GM23248 (cell line): Measurements from ENCODE around the gene TPI1. TPM values are rescaled to one million over a fixed set of nuclear protein-coding genes. Genes with fewer than 3 reads are reported as not detected.
"Not testable (repeated sequence)": the region's sequence is repeated elsewhere in the genome, so short reads cannot be mapped to it uniquely, and the experiment has no call there.

Experiments used
- DNase-seq: peaks from one replicate; pipeline ENCODE4 v3.0.0-alpha.2; 2015
- H2AFZ ChIP-seq: fragments of 200-600 bp; sonication (generic); 2 replicates; pipeline ENCODE4 v1.6.1; 2016; ENCODE audit warnings: antibody characterized with exemption
- H3F3A ChIP-seq: fragments of 200-600 bp; sonication (generic); 2 replicates; pipeline ENCODE4 v1.6.1; 2016; ENCODE audit warnings: mild to moderate bottlenecking, antibody characterized with exemption, mixed run types; ENCODE audit not compliant: insufficient read depth
- H3K27ac ChIP-seq: fragments of 200-600 bp; sonication (generic); 2 replicates; pipeline ENCODE4 v1.5.1; 2016; ENCODE audit warnings: mild to moderate bottlenecking
- H3K27me3 ChIP-seq: fragments of 200-600 bp; sonication (generic); replicated peaks from 2 replicates; pipeline ENCODE4 v1.6.1; 2016; ENCODE audit warnings: mild to moderate bottlenecking; ENCODE audit not compliant: insufficient read depth
- H3K36me3 ChIP-seq: fragments of 200-600 bp; sonication (generic); 2 replicates; pipeline ENCODE4 v1.6.1; 2016; ENCODE audit warnings: low read depth, mild to moderate bottlenecking
- H3K4me1 ChIP-seq: fragments of 200-600 bp; sonication (generic); 2 replicates; pipeline ENCODE4 v1.6.1; 2016; ENCODE audit warnings: mild to moderate bottlenecking; ENCODE audit not compliant: insufficient read depth
- H3K4me2 ChIP-seq: fragments of 200-600 bp; sonication (generic); one replicate; pipeline ENCODE4 v1.6.1; 2016; ENCODE audit warnings: mild to moderate bottlenecking; ENCODE audit not compliant: unreplicated experiment
- H3K4me3 ChIP-seq: fragments of 200-600 bp; sonication (generic); 2 replicates; pipeline ENCODE4 v1.5.1; 2016; ENCODE audit warnings: mild to moderate bottlenecking
- H3K79me2 ChIP-seq: fragments of 200-600 bp; sonication (generic); 2 replicates; pipeline ENCODE4 v1.6.1; 2016; ENCODE audit warnings: mild to moderate bottlenecking; ENCODE audit not compliant: insufficient read depth
- H3K9ac ChIP-seq: fragments of 200-600 bp; sonication (generic); 2 replicates; pipeline ENCODE4 v1.6.1; 2016; ENCODE audit warnings: mild to moderate bottlenecking
- H3K9me2 ChIP-seq: fragments of 200-600 bp; sonication (generic); 2 replicates; pipeline ENCODE4 v1.6.1; 2016; ENCODE audit warnings: mixed run types, mild to moderate bottlenecking, moderate library complexity; ENCODE audit not compliant: insufficient read depth
- H3K9me3 ChIP-seq: fragments of 200-600 bp; sonication (generic); one replicate; pipeline ENCODE4 v1.6.1; 2017; ENCODE audit warnings: low read depth
- H4K20me1 ChIP-seq: fragments of 200-600 bp; sonication (generic); 2 replicates; pipeline ENCODE4 v1.6.0; 2016; ENCODE audit not compliant: insufficient read depth
- EZH2 ChIP-seq: fragments of 200-600 bp; sonication (generic); IDR thresholded peaks from 2 replicates; pipeline ENCODE4 v1.6.1; 2018; ENCODE audit warnings: antibody characterized with exemption, mild to moderate bottlenecking; ENCODE audit not compliant: insufficient read depth, poor library complexity, severe bottlenecking
- EZH2phosphoT487 ChIP-seq: fragments of 200-600 bp; sonication (generic); IDR thresholded peaks from 2 replicates; pipeline ENCODE4 v1.6.1; 2018; ENCODE audit warnings: antibody characterized with exemption, moderate library complexity, mild to moderate bottlenecking, low read depth; ENCODE audit not compliant: insufficient read depth
- WGBS, 2 experiments: methylation state at CpG; one replicate each; pipeline ENCODE4 v1.1.6; 2015 to 2017; ENCODE audit warnings: low lambda C conversion rate in 2 of 2, low coverage in 1 of 2; ENCODE audit errors: missing lambda C conversion rate in 2 of 2; 5-methylcytosine and 5-hydroxymethylcytosine counted together
- in situ Hi-C: fragments of 300-500 bp; cut with MboI; formaldehyde crosslinking; loops from 2 replicates; pipeline ENCODE4 v1.15.0; 2020
- polyA plus RNA-seq: library from polyadenylated mRNA; unstranded; fragments of >200 nt; fragmentation: Nextera tagmentation; extraction: Ambion mirVana; gene quantifications from 2 replicates; pipeline ENCODE4 v1.2.1, GENCODE V29; 2016
- total RNA-seq: library from RNA; depleted of rRNA; stranded (reverse); fragments of >200 nt; shearing (Covaris generic); gene quantifications from 2 replicates; pipeline ENCODE4 v1.2.3, GENCODE V29; 2014

The TPI1 gene
- total and polyA plus RNA-seq, 2 experiments from 2014 or later = 1,799 to 1,936 TPM

DNA sequence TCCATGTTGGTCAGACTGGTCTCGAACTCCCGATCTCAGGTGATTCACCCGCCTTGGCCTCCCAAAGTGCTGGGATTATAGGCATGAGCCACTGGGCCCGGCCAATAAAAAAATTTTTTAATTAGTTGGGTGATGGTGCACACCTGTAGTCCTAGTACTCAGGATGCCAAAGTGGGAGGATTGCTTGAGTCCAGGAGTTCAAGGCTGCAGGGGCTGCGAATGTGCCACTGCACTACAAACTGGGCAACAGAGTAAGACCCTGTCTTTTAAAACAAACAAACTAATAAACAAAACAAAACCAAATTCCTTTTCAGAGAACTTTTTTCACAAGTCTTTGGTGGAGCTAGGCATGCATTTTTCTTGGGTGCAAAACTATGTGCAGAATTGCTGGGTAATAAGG, 15.9 kb downstream of the TPI1 start:
- no peaks in the 10 kb centered on the region for H3K79me2 ChIP-seq
- 0 out of 2 replicates have a peak, but pooled peaks cover under 1% of the 10 kb centered on the region for H3F3A ChIP-seq
- H3K4me2 ChIP-seq = no peak overlapping the region
- in situ Hi-C loops = no loop called here
- TF ChIP-seq EZH2phosphoT487 (no peak), EZH2 (no peak)
- WGBS, 2 experiments = 90 to 92% methylated on average over 5 of the region's 5 CpGs
- no peaks in the 10 kb centered on the region for H4K20me1 ChIP-seq
- no peak overlapping the region for H2AFZ ChIP-seq
- no peaks in the 10 kb centered on the region for H3K27me3 ChIP-seq
- no peaks in the 10 kb centered on the region for H3K9me2 ChIP-seq
- DNase-seq = no peak
- no peak overlapping the region for H3K4me3 ChIP-seq
- H3K27ac ChIP-seq = no peak overlapping the region
- H3K9me3 ChIP-seq = no peaks in the 10 kb centered on the region
- H3K4me1 ChIP-seq = no peaks in the 10 kb centered on the region
- H3K9ac ChIP-seq = no peak overlapping the region
- no peaks in the 10 kb centered on the region; the same call in 1 of the 2 replicates for H3K36me3 ChIP-seq

DNA sequence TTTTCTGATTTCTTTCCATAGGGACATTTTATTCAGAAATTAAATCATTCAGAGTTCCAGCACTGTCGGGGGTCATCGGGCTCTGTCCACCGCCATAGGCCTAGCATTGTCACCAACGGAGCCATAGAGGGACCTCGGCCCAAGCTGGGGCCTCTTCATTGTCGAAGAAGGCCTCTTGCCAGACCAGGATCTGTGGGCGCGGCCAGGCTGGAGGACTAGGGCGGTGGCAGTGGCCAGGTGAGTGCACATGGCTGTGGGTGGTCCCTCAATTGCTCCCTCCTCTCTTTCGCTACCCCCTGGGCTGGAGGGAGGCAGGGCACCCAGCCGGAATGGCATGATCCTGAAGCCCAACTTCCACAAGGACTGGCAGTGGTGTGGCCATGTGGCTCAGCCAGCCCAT, 16.4 kb downstream of the TPI1 start:
- no peak overlapping the region for H2AFZ ChIP-seq
- H3K4me1 ChIP-seq = no peaks in the 10 kb centered on the region
- H3K4me2 ChIP-seq = no peak overlapping the region
- H3K9me3 ChIP-seq = no peaks in the 10 kb centered on the region
- H3K36me3 ChIP-seq = no peaks in the 10 kb centered on the region; the same call in 1 of the 2 replicates
- 94 to 96% methylated on average over 11 of the region's 11 CpGs for WGBS, 2 experiments
- no peak overlapping the region for H3K27ac ChIP-seq
- no peaks in the 10 kb centered on the region for H4K20me1 ChIP-seq
- H3K79me2 ChIP-seq = no peaks in the 10 kb centered on the region
- H3F3A ChIP-seq = 0 out of 2 replicates have a peak, but pooled peaks cover 4% of the 10 kb centered on the region
- H3K27me3 ChIP-seq = no peaks in the 10 kb centered on the region
- H3K4me3 ChIP-seq = no peak overlapping the region
- H3K9me2 ChIP-seq = no peaks in the 10 kb centered on the region
- H3K9ac ChIP-seq = no peak overlapping the region
- DNase-seq = no peak
- in situ Hi-C loops = no loop called here
- TF ChIP-seq EZH2phosphoT487 (no peak), EZH2 (no peak)

DNA sequence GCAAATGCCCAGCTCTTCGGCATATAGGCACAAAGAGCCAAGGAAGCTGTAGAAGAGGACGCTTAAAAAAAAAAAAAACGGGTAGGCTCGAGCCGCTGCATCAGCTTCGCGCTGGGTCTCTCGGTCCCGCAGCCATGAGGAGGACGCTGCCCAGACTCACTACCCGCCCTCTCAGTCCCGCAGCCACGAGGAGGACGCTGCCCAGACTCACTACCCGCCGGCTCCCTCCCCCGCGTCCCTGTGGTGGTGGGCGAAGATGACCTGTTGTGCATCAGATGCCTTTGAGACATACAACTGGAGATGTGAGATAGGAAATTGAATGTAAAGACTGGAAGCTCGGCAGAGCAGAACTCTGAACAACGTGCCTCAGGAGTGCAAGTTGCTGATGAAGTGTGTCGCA, 17.2 kb downstream of the TPI1 start:
- Histone ChIP-seq H3K4me3 (no peak overlapping the region), H3K27ac (no peak overlapping the region), H3K79me2 (no peaks in the 10 kb centered on the region), H3K4me1 (no peaks in the 10 kb centered on the region), H3K9me3 (no peaks in the 10 kb centered on the region), H3K36me3 (no peaks in the 10 kb centered on the region; the same call in 1 of the 2 replicates), H3K27me3 (no peaks in the 10 kb centered on the region), H3K4me2 (no peak overlapping the region), H3F3A (0 out of 2 replicates have a peak, but pooled peaks cover 4% of the 10 kb centered on the region), H4K20me1 (no peaks in the 10 kb centered on the region), H2AFZ (no peak overlapping the region), H3K9me2 (no peaks in the 10 kb centered on the region), H3K9ac (no peak overlapping the region)
- no peak for DNase-seq
- in situ Hi-C loops = no loop called here
- no peak for TF ChIP-seq EZH2phosphoT487
- no peak for TF ChIP-seq EZH2
- WGBS, 2 experiments = 71 to 79% methylated on average over 22 of the region's 22 CpGs

DNA sequence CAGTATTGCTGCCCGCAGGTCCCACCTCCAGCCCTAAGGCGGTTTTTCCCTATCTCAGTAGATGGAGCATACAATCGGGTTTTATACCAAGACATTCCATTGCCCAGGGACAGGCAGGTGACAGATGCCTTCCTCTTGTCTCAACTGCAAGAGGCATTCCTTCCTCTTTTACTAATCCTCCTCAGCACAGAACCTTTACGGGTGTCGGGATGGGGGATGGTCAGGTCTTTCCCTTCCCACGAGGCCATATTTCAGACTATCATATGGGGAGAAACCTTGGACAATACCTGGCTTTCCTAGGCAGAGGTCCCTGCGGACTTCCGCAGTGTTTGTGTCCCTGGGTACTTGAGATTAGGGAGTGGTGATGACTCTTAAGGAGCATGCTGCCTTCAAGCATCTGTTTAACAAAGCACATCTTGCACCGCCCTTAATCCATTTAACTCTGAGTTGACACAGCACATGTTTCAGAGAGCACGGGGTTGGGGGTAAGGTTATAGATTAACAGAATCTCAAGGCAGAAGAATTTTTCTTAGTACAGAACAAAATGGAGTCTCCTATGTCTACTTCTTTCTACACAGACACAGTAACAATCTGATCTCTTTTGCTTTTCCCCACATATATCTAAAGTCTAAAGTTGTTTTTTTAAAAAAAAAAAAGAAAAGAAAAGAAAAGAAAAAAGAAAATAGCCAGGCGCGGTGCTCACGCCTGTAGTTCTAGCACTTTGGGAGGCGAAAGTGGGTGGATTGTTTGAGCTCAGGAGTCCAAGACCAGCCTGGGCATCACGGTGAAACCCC, 19.1 kb downstream of the TPI1 start:
- H3K9me3 ChIP-seq, H3K27me3 ChIP-seq, H2AFZ ChIP-seq: not testable (repeated sequence)

More for the DNA sequence above, 19.1 kb downstream of the TPI1 start:
- H3K4me2 ChIP-seq, DNase-seq, H3K4me3 ChIP-seq, H3K9ac ChIP-seq, H3K4me1 ChIP-seq, in situ Hi-C loops, H4K20me1 ChIP-seq, H3K27ac ChIP-seq, H3K79me2 ChIP-seq, H3K36me3 ChIP-seq, H3K9me2 ChIP-seq: not testable (repeated sequence)
- H3F3A ChIP-seq = peaks cover 17% of the 10 kb centered on the region
- WGBS, 2 experiments = 85 to 92% methylated on average over 11 to 13 of the region's 15 CpGs
